SK-N-SH treated with all-trans-retinoic acid at 6 μM for 48 hours (cell line): ENCODE measurements around the gene REEP1.

Source experiments
- ARNTL ChIP-seq: fragments of 450-650 bp; formaldehyde crosslinking; IDR thresholded peaks from 2 replicates; pipeline ENCODE4 v1.5.0; 2020; ENCODE audit warnings: low read depth, mild to moderate bottlenecking, moderate library complexity, borderline replicate concordance
- CSDC2 ChIP-seq: fragments of 250-450 bp; sonication (Bioruptor Pico); IDR thresholded peaks from 2 replicates; pipeline ENCODE4 v1.5.0; 2020; ENCODE audit warnings: mild to moderate bottlenecking, moderate library complexity
- CSRNP3 ChIP-seq: fragments of 250-450 bp; sonication (Bioruptor Pico); IDR thresholded peaks from 2 replicates; pipeline ENCODE4 v1.5.1; 2021; ENCODE audit warnings: mild to moderate bottlenecking, moderate library complexity
- GLIS3 ChIP-seq: fragments of 250-450 bp; sonication (Bioruptor Pico); IDR thresholded peaks from 2 replicates; pipeline ENCODE4 v1.5.0; 2020; ENCODE audit warnings: mild to moderate bottlenecking, moderate library complexity
- ISL1 ChIP-seq: fragments of 250-450 bp; sonication (Bioruptor Pico); IDR thresholded peaks from 2 replicates; pipeline ENCODE4 v2.1.2; 2022; ENCODE audit warnings: mild to moderate bottlenecking, moderate library complexity
- PATZ1 ChIP-seq: fragments of 250-450 bp; sonication (Bioruptor Pico); IDR thresholded peaks from 2 replicates; pipeline ENCODE4 v1.8.0; 2020; ENCODE audit warnings: mild to moderate bottlenecking, moderate library complexity, borderline replicate concordance
- PPARA ChIP-seq: fragments of 250-450 bp; sonication (Bioruptor Pico); IDR thresholded peaks from 2 replicates; pipeline ENCODE4 v1.5.0; 2020; ENCODE audit warnings: mild to moderate bottlenecking, borderline replicate concordance
- RARB ChIP-seq: fragments of 250-450 bp; sonication (Bioruptor Pico); IDR thresholded peaks from 2 replicates; pipeline ENCODE4 v1.8.0; 2021; ENCODE audit warnings: mild to moderate bottlenecking, moderate library complexity
- SNAI2 ChIP-seq: fragments of 250-450 bp; sonication (Bioruptor Pico); IDR thresholded peaks from 2 replicates; pipeline ENCODE4 v1.5.0; 2020; ENCODE audit warnings: mild to moderate bottlenecking, moderate library complexity
- TCF4 ChIP-seq: fragments of 250-450 bp; sonication (Bioruptor Pico); IDR thresholded peaks from 2 replicates; pipeline ENCODE4 v1.8.0; 2021; ENCODE audit warnings: mild to moderate bottlenecking, moderate library complexity, borderline replicate concordance
- ZC3H10 ChIP-seq: fragments of 250-450 bp; sonication (Bioruptor Pico); IDR thresholded peaks from 2 replicates; pipeline ENCODE4 v1.5.1; 2021; ENCODE audit warnings: mild to moderate bottlenecking, moderate library complexity
- ZFP30 ChIP-seq: fragments of 450-650 bp; formaldehyde crosslinking; IDR thresholded peaks from 2 replicates; pipeline ENCODE4 v1.5.0; 2022; ENCODE audit warnings: mild to moderate bottlenecking, moderate library complexity
- TF ChIP-seq, protein P1 (sequence below): fragments of 250-450 bp; sonication (Bioruptor Pico); IDR thresholded peaks from 2 replicates; pipeline ENCODE4 v1.5.1; 2020; ENCODE audit warnings: low read depth, mild to moderate bottlenecking, moderate library complexity
- TF ChIP-seq, protein P2 (sequence below): fragments of 250-450 bp; sonication (Bioruptor Pico); IDR thresholded peaks from 2 replicates; pipeline ENCODE4 v1.5.0; 2020; ENCODE audit warnings: mild to moderate bottlenecking, moderate library complexity

GRCh38 chr2:86213056-86213455 lies 124.4 kb downstream of the REEP1 start:
- no peak for TF ChIP-seq SNAI2 (CRISPR knock-in tag)
- no peak for TF ChIP-seq CSDC2 (CRISPR knock-in tag)
- TF ChIP-seq ZFP30 (CRISPR knock-in tag) = no peak
- no peak for TF ChIP-seq CSRNP3 (CRISPR knock-in tag)
- TF ChIP-seq, protein P1, sequence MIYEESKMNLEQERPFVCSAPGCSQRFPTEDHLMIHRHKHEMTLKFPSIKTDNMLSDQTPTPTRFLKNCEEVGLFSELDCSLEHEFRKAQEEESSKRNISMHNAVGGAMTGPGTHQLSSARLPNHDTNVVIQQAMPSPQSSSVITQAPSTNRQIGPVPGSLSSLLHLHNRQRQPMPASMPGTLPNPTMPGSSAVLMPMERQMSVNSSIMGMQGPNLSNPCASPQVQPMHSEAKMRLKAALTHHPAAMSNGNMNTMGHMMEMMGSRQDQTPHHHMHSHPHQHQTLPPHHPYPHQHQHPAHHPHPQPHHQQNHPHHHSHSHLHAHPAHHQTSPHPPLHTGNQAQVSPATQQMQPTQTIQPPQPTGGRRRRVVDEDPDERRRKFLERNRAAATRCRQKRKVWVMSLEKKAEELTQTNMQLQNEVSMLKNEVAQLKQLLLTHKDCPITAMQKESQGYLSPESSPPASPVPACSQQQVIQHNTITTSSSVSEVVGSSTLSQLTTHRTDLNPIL (CRISPR knock-in tag) = no peak
- TF ChIP-seq, protein P2, sequence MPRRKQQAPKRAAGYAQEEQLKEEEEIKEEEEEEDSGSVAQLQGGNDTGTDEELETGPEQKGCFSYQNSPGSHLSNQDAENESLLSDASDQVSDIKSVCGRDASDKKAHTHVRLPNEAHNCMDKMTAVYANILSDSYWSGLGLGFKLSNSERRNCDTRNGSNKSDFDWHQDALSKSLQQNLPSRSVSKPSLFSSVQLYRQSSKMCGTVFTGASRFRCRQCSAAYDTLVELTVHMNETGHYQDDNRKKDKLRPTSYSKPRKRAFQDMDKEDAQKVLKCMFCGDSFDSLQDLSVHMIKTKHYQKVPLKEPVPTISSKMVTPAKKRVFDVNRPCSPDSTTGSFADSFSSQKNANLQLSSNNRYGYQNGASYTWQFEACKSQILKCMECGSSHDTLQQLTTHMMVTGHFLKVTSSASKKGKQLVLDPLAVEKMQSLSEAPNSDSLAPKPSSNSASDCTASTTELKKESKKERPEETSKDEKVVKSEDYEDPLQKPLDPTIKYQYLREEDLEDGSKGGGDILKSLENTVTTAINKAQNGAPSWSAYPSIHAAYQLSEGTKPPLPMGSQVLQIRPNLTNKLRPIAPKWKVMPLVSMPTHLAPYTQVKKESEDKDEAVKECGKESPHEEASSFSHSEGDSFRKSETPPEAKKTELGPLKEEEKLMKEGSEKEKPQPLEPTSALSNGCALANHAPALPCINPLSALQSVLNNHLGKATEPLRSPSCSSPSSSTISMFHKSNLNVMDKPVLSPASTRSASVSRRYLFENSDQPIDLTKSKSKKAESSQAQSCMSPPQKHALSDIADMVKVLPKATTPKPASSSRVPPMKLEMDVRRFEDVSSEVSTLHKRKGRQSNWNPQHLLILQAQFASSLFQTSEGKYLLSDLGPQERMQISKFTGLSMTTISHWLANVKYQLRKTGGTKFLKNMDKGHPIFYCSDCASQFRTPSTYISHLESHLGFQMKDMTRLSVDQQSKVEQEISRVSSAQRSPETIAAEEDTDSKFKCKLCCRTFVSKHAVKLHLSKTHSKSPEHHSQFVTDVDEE (CRISPR knock-in tag) = no peak
- no peak for TF ChIP-seq ISL1 (CRISPR knock-in tag)
- TF ChIP-seq RARB (CRISPR knock-in tag) = no peak
- no peak for TF ChIP-seq ZC3H10 (CRISPR knock-in tag)
- no peak for TF ChIP-seq TCF4 (CRISPR knock-in tag)
- no peak for TF ChIP-seq PATZ1 (CRISPR knock-in tag)
- TF ChIP-seq ARNTL (CRISPR knock-in tag) = no peak
- no peak for TF ChIP-seq GLIS3
- no peak for TF ChIP-seq PPARA (CRISPR knock-in tag)
